Measurements from ENCODE around the gene RNF181.
"Not testable (repeated sequence)": the region's sequence is repeated elsewhere in the genome, so short reads cannot be mapped to it uniquely, and the experiment has no call there.

RNF181 gene

GRCh38 chr2:85595301-85596025, at the start of gene RNF181:
Gene RNF181, plus strand, starts transcription at chr2:85595745. Its CDS starts 19 bp downstream, at chr2:85595764.
- DNase-seq, result peak; percentile 88

DNA sequence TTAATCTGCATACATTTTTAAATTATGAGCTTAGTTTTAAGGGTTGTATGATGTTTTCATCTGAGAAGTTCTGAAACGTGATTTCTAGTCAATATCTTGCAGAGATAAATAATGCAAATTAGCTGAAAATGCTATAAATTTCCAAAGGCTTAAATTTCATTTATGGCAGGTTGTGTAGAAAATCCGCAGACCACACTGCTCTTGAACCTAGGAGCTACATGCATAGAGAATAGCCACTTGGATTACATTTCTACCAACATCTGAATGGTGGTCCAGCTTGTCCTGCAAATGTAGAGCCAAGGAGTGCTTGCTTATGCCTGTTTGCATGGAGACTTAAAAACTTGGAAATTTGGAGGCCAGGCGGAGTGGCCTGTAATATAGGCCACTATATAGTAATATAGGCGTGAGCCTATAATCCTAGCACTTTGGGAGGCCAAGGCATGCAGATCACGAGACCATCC, 49.7 kb upstream of the RNF181 start:
- DNase-seq, result no peak

DNA sequence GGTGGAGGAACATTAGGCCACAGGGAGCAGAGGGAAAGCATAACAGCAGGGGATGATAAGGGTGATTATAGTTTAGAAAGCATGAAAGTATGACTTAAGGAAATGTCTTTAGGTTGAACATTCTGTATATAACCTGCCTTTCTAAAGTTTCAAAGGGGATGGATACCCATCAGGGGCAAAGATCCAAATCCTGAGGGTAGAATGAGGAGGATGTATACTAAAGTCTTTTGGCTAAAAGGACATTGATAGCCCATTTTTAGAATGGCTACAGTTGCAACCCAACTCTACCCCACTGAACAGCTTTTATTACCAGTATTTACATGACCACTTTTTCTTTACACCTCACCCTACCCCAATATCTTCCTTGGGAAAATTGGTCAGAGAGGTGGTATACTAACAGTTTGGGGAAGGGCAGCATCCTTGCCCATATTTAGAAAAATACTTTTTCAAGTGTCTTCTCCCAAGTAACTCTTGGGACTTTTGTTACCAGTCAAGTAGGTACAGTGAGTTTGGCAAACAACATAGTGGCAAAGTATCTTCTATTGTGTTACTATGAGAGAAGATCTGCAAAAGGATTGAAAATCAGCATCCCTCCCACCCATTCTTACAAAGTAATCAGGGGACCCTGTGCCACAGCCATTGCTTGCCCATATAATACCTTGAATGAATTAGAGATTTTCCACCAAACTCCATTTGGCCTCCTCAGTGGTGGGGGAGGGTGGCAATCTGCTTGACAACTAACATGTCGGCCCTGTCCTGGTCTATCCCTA, 48.3 kb upstream of the RNF181 start:
- no peak for DNase-seq

DNA sequence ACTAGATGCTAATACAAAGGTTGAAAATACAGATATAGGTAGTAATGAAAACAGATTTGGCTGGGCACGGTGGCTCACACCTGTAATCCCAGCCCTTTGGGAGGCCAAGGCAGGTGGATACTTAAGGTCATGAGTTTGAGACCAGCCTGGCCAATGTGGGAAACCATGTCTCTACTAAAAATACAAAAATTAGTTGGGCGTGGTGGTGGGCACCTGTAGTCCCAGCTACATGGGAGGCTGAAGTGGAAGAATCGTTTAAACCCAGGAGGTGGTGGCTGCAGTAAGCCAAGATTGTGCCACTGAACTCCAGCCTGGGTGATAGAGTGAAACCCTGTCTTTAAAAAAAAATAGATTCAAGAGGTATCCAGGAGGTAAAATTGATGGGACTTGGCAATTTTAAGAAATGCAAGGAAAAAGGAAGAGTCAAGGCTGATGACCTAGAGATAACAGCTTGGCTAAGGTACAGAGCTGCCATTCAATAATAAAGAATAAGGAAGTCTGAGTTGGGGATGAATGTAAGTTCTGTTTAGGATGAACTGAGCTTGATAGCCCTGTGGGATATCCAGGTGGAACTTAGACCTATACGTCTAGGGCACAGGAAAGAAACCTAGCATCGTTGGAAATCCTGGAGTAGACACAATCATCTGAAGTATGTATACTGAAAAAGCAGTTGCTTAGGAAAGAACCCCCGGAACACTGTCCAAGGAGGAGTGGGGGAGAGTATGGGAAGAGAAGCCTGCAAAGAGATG, 47.5 kb upstream of the RNF181 start:
- DNase-seq, result no peak

- DNase-seq, result no peak
Measured at GRCh38 chr2:85548608-85548900, 47.0 kb upstream of the RNF181 start.

GRCh38 chr2:85549095-85549494, 46.5 kb upstream of the RNF181 start:
- DNase-seq, result no peak

- DNase-seq, result no peak
Measured at GRCh38 chr2:85549826-85550225, 45.7 kb upstream of the RNF181 start.

- DNase-seq, result no peak
Measured at GRCh38 chr2:85550486-85550885, 45.1 kb upstream of the RNF181 start.

DNA sequence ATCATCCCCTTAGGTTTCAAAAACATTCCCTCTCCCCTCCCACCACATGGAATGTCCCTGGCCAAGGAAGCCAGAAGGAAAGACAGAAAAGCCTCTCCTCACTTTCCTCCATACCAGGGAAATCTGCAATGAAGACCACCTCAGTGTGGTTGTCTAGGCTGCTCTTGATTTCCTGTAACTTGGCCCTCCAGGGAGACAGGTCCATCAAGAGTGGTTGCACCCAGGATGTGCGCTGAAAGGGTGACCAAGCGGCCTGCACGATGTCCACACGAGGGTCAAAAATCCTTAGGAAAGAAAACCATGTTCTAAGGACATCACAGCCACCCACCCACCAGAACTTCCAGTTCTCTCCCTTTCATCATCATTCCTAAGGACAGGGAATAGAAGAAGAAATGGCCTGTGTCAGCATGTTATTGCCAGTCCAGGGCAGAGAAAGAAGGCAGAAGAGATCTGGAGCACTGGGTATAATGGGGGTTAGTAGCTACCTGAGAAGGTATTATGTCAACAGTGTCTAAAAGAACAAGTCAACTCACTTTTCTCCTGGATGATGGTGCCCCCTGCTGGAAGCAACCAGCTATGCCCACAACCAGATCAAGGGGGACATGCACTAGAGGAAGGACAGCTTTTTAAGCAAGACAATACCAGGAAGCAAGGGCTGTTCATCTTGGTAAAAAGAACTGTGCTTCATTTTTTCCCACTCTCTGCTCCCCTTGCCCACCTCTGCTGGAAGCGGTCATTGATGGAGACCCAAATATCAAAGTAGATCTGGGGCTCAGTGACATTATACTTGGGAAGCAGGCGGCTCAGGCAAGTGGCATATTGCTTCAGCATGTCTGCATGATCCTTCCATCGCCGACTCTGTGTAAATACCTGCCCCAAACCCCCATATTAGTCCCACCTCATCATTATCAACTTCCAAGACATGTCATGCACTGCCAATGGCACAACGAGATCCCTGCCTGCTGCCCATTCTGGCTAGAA, 43.6 kb upstream of the RNF181 start:
- peak; percentile 51 for DNase-seq

DNA sequence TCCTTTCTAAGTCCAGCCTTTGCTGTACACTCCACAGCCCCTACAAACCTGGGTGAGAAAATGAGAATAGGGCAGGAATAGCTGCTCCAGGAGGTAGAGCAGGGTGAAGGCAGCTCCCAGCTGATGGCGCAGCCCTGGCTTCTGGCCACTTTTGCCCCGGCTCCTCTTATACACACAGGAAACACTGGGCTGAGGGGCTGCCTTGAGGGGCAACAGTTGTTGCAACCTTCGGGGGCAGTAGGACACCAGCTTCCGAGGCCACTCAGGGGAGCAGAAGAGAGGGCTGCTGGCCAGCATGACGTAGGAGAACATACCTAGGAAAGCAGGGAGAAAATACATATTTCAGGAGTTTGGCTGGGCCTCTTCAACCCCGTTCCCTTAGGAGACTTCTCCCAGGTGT, 42.4 kb upstream of the RNF181 start:
- no peak for DNase-seq

DNA sequence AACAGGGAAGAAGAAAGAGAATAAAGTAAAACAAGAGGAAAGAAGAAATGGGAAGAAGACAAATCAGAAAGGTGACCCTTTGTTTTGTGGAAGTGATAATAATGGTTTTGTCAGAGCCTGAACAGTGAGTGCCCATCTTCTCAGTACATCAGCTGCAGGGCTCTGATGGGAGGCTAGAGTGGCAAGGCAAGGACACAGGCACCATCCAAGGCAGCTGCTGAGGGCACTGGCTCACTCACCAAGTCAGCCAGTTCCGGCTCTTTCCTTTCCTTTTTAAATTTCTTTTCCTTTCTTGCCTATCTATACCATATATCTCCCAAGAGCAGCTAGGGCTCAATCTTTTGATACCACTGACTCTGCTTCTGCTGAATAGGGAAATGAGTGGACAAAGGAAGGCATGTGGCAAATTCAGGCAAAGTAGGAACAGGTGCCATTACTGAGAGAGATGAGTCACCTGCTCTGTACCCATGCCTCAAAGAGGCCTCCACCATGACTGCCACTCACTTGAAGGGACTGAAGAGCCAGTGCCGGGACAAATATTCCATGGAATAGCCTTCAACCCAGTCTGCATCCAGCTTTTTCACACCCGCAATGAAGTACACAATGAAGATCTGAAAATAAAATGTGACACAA, 40.4 kb upstream of the RNF181 start:
- DNase-seq, result no peak

GRCh38 chr2:85557130-85557529, 38.4 kb upstream of the RNF181 start:
- no peak for DNase-seq

DNA sequence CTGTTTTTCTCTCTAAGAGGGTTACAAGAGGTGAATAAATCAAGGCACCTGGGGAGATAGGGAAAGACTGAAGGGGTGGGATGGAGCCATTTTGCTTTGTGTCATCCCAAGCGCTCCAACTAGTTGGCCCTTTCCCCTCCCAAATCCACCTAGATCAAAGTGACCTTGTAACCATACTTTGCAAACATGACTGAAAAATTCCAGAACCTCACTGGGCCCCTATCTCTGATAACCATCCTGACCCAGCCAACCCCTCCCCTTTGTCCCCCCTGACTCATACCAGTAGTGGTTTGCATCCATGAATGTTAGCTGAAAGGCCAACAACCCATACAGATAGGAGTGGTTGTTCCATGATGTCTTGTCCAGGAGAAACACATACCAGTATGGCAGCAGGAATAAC, 37.4 kb upstream of the RNF181 start:
- no peak for DNase-seq

DNA sequence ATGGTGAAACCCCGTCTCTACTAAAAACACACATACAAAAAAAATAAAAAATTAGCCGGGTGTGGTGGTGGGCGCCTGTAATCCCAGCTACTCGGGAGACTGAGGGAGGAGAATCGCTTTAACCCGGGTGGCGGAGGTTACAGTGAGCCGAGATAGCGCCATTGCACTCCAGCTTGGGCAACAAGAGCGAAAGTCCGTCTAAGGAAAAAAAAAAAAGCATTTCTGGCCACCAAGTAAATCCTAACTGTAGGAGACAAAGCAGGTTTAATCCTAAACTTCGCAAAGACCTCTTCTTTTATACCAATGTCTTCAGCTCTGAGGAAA, 35.2 kb upstream of the RNF181 start:
- not testable (repeated sequence) for DNase-seq

- DNase-seq, result no peak
Measured at GRCh38 chr2:85560812-85561279, 34.7 kb upstream of the RNF181 start.

GRCh38 chr2:85561280-85562212, 34.0 kb upstream of the RNF181 start, which contains the start of gene GGCX:
Gene GGCX, minus strand, starts transcription at chr2:85561493. Its CDS starts 65 bp downstream, at chr2:85561428.
- peak; percentile 92 for DNase-seq

- DNase-seq, result no peak
Measured at GRCh38 chr2:85564144-85564563, 31.4 kb upstream of the RNF181 start.

DNA sequence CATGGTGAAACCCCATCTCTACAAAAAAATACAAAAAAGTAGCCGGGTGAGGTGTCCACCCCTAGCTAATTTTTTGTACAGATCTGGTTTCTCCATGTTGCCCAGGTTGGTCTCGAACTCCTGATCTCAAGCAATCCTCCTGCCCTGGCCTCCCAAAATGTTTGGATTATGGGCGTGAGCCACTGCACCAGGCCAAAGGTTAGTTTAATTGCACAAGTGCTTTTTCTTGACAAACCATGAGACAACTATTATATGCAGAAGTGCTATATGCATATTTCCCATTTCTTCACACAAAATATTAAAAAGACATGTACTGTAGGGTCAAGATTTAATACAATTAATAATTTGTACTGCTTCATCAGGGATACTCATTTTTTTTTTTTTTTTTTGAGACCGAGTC, 29.3 kb upstream of the RNF181 start:
- DNase-seq, result no peak

GRCh38 chr2:85575739-85576138, 19.8 kb upstream of the RNF181 start:
- DNase-seq, result no peak

GRCh38 chr2:85577063-85577385, 18.5 kb upstream of the RNF181 start:
- no peak for DNase-seq

Data from NCI-H2107 (cell line).